Measurements from ENCODE around the gene RPL36. TPM values are rescaled to one million over a fixed set of nuclear protein-coding genes. Genes with fewer than 3 reads are reported as not detected.
"Not testable (repeated sequence)": the region's sequence is repeated elsewhere in the genome, so short reads cannot be mapped to it uniquely, and the experiment has no call there.

The RPL36 gene
- polyA plus RNA-seq, 3 donors, result 1,118 to 1,631 (median 1,215) TPM

- 82 to 86% (median 84%) methylated on average over 29 to 30 of the region's 30 CpGs for WGBS, 3 donors
- H3K27ac ChIP-seq (ENCODE audit: low read depth, low read length), result no peak overlapping the region
These were observed 8.0 kb downstream of the RPL36 start for GRCh38 chr19:5697890-5698634.

GRCh38 chr19:5698635-5699422, 8.7 kb downstream of the RPL36 start:
- 87 to 93% (median 92%) methylated on average over 38 of the region's 38 CpGs for WGBS, 3 donors
- no peak overlapping the region for H3K27ac ChIP-seq (ENCODE audit: low read depth, low read length)

- no peak overlapping the region for H3K27ac ChIP-seq (ENCODE audit: low read depth, low read length)
- 95 to 96% (median 95%) methylated on average over 22 of the region's 22 CpGs for WGBS, 3 donors
These were observed 10.5 kb downstream of the RPL36 start for GRCh38 chr19:5700455-5701092.

- not testable (repeated sequence) for H3K27ac ChIP-seq (ENCODE audit: low read depth, low read length)
- WGBS, 3 donors, result 88 to 100% (median 91%) methylated on average over 2 to 11 of the region's 28 CpGs
These were observed 11.9 kb downstream of the RPL36 start for GRCh38 chr19:5702053-5702410.

GRCh38 chr19:5703819-5704818, 14.0 kb downstream of the RPL36 start:
- 94 to 96% (median 95%) methylated on average over 38 to 40 of the region's 40 CpGs for WGBS, 3 donors
- H3K27ac ChIP-seq (ENCODE audit: low read depth, low read length), result no peak overlapping the region

GRCh38 chr19:5705552-5705951, 15.5 kb downstream of the RPL36 start:
- H3K27ac ChIP-seq (ENCODE audit: low read depth, low read length), result no peak overlapping the region
- 84 to 89% (median 88%) methylated on average over 16 of the region's 16 CpGs for WGBS, 3 donors

GRCh38 chr19:5706876-5707573, 16.9 kb downstream of the RPL36 start:
- no peak overlapping the region for H3K27ac ChIP-seq (ENCODE audit: low read depth, low read length)
- WGBS, 3 donors, result 94 to 96% (median 95%) methylated on average over 35 of the region's 35 CpGs

- no peak overlapping the region for H3K27ac ChIP-seq (ENCODE audit: low read depth, low read length)
- 90 to 94% (median 91%) methylated on average over 34 to 37 of the region's 37 CpGs for WGBS, 3 donors
These were observed 17.8 kb downstream of the RPL36 start for GRCh38 chr19:5707576-5708575.

GRCh38 chr19:5711025-5711424, 20.9 kb downstream of the RPL36 start:
- WGBS, 3 donors, result 94 to 97% (median 96%) methylated on average over 8 of the region's 8 CpGs
- no peak overlapping the region for H3K27ac ChIP-seq (ENCODE audit: low read depth, low read length)

- H3K27ac ChIP-seq (ENCODE audit: low read depth, low read length), result no peak overlapping the region
- 83 to 93% (median 89%) methylated on average over 24 to 25 of the region's 25 CpGs for WGBS, 3 donors
These were observed 21.6 kb downstream of the RPL36 start for GRCh38 chr19:5711713-5712161.

GRCh38 chr19:5713228-5713627, 23.1 kb downstream of the RPL36 start:
- H3K27ac ChIP-seq (ENCODE audit: low read depth, low read length), result no peak overlapping the region
- 90 to 96% (median 94%) methylated on average over 9 of the region's 9 CpGs for WGBS, 3 donors

- H3K27ac ChIP-seq (ENCODE audit: low read depth, low read length), result no peak overlapping the region
- WGBS, 3 donors, result 63 to 91% (median 74%) methylated on average over 10 of the region's 10 CpGs
These were observed 24.7 kb downstream of the RPL36 start for GRCh38 chr19:5714816-5715215.

GRCh38 chr19:5717215-5717935, 27.3 kb downstream of the RPL36 start:
- no peak overlapping the region for H3K27ac ChIP-seq (ENCODE audit: low read depth, low read length)
- 78 to 88% (median 83%) methylated on average over 8 of the region's 8 CpGs for WGBS, 3 donors

GRCh38 chr19:5718037-5718578, 28.0 kb downstream of the RPL36 start:
- 65 to 77% (median 75%) methylated on average over 14 of the region's 14 CpGs for WGBS, 3 donors
- H3K27ac ChIP-seq (ENCODE audit: low read depth, low read length), result no peak overlapping the region

GRCh38 chr19:5718579-5719273, 28.6 kb downstream of the RPL36 start:
- WGBS, 3 donors, result 20 to 36% (median 31%) methylated on average over 11 of the region's 11 CpGs
- no peak overlapping the region for H3K27ac ChIP-seq (ENCODE audit: low read depth, low read length)
